Omental fat pad (tissue), 4 donors: ENCODE results near the gene OTOP2. TPM values are rescaled to one million over a fixed set of nuclear protein-coding genes. Genes with fewer than 3 reads are reported as not detected.
"Not testable (repeated sequence)": the region's sequence is repeated elsewhere in the genome, so short reads cannot be mapped to it uniquely, and the experiment has no call there.

Experiments
- ATAC-seq: fragments of 150-250 bp; one replicate; pipeline ENCODE4 v1.9.1; 2016; ENCODE audit warnings: mild to moderate bottlenecking, moderate library complexity; ENCODE audit not compliant: low FRiP score
- DNase-seq: peaks from one replicate; pipeline ENCODE4 v3.0.0-alpha.2; 2019; ENCODE audit warnings: low spot score
- total RNA-seq, 4 donors: library from RNA; depleted of rRNA; stranded (reverse); fragments of >200 nt; gene quantifications; one replicate each; pipeline ENCODE4 v1.1.0, GENCODE V29; 2016
- TF ChIP-seq, protein P1 (sequence below), 3 donors: fragments of 450-650 bp; IDR thresholded peaks; one replicate each; pipeline ENCODE4 v1.5.1; 2016 to 2017; ENCODE audit warnings: antibody characterized with exemption in 3 of 3, mild to moderate bottlenecking in 3 of 3, moderate library complexity in 2 of 3

The OTOP2 gene
- total RNA-seq, 4 donors from 2014 or later, result not detected

DNA sequence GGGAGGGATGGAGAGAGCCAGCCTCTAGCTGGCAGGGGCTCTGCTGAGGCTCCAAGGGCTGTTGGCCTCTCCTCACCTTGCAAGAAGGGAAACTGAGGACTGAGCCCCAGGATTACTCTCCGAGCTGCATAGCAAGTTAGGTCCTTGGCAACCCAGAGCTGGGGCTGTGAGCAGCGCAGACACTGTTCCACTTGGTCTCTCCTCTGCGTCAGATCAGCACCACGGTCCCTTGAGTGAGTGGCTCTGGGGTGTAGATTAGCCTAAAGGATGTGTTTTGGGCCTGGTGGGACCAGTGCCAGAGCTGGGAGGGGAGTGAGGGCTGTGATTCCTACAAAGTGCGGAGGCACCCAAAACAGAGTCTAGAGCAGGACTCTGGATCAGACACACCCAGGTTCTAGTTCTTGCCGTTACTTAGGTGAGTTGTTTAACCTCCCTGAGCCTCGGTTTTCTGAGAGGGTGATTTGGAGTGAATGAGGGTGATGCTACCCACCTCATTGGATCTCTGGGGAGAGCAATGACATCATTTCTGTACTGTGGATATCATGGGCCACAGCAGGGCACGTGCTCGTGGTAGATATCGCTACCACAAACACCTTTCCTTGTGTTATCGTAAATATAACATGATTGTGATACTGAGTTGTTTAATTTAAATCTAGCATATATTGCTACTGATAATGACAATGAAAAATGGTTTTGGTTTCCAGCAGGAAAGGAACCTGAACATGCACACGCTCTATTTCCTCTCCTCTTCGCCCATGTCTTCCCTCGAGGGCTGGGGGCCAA, 22.5 kb upstream of the OTOP2 start:
- TF ChIP-seq, protein P1, sequence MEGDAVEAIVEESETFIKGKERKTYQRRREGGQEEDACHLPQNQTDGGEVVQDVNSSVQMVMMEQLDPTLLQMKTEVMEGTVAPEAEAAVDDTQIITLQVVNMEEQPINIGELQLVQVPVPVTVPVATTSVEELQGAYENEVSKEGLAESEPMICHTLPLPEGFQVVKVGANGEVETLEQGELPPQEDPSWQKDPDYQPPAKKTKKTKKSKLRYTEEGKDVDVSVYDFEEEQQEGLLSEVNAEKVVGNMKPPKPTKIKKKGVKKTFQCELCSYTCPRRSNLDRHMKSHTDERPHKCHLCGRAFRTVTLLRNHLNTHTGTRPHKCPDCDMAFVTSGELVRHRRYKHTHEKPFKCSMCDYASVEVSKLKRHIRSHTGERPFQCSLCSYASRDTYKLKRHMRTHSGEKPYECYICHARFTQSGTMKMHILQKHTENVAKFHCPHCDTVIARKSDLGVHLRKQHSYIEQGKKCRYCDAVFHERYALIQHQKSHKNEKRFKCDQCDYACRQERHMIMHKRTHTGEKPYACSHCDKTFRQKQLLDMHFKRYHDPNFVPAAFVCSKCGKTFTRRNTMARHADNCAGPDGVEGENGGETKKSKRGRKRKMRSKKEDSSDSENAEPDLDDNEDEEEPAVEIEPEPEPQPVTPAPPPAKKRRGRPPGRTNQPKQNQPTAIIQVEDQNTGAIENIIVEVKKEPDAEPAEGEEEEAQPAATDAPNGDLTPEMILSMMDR (IDR thresholded peaks at IDR 0.05), result no peak
- ATAC-seq (no peak), DNase-seq (no peak)

GRCh38 chr17:74903034-74903433, 21.0 kb upstream of the OTOP2 start:
- ATAC-seq (no peak), DNase-seq (no peak)
- TF ChIP-seq, protein P1 (IDR thresholded peaks at IDR 0.05), result no peak

DNA sequence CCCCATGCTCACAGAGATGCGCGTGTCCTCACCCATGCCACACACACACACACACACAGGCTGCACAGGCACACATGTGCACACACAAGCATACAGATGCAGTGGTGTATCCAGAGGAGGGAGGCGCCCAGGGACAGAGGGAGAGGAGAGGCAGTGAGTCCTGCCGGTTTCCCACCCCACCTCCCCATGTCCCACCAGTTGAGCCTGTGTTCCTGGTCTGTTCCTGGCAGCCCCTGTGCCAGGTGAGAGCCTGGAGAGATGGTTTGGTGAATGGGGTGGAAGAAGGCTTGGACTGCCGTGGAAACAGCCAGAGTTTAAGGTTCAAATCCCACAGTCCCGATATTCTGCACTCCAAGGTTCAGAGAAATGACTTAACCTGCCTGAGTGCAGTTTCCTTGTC, 20.4 kb upstream of the OTOP2 start:
- DNase-seq (no peak), ATAC-seq (no peak)
- TF ChIP-seq, protein P1 (IDR thresholded peaks at IDR 0.05), result no peak

DNA sequence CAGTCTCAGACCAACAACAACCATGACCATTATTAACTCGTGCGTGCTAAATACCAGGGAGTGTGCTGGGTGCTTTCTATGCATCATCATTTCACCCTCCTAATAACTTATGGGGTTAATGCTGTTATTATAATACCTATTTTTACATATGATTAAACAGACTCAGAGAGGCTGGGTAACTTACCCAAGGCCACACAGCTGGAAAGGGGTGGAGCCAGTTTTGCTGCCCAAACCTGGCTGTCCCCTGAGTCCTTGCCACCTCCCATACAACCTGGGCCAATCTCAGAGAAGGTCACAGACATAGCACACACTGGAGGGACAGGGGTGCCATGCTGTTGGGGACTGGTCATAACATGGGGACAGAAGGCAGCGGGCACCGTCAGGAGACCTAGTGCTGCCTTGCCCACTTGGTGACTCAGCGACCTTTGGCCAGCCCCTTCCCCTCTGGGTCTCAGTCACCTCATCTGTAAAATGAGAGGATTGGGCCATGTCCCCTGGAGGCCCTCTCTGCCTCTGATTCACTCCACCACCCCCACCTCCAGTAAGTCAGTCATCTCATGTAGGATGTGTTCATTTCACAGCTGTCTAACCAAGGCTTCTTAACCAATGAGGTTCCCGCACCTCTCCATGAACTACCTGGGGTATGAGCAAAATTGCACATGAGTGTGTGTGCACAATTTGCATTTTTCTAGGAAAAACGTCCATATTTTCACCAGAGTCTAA, 19.2 kb upstream of the OTOP2 start:
- ATAC-seq, result peak; percentile 28
- TF ChIP-seq, protein P1 (IDR thresholded peaks at IDR 0.05), result no peak

DNA sequence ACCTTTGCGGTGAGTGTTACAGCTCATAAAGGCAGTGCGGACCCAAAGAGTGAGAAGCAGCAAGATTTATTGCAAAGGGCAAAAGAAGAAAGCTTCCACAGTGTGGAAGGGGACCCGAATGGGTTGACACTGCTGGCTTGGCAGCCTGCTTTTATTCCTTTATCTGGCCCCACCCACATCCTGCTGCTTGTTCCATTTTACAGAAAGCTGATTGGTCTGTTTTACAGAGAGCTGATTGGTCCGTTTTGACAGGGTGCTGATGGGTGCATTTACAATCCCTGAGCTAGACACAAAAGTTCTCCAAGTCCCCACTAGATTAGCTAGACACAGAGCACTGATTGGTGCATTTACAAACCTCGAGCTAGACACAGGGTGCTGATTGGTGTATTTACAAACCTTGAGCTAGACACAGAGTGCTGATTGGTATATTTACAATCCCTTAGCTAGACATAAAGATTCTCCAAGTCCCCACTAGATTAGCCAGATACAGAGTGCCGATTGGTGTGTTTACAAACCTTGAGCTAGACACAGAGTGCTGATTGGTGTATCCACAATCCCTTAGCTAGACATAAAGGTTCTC, 17.8 kb upstream of the OTOP2 start:
- ATAC-seq, DNase-seq: not testable (repeated sequence)

More for the DNA sequence above, 19.2 kb upstream of the OTOP2 start:
- no peak for DNase-seq

DNA sequence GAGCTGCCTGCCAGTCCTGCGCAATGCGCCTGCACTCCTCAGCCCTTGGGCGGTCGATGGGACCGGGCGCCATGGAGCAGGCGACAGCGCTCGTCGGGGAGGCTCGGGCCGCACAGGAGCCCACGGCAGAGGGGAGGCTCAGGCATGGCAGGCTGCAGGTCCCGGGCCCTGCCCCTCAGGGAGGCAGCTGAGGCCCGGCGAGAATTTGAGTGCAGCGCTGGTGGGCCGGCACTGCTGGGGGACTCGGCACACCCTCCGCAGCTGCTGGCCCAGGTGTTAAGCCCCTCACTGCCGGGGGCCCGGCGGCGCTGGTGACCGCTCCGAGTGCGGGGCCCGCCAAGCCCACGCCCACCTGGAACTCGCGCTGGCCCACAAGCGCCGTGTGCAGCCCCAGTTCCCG, 17.1 kb upstream of the OTOP2 start:
- ATAC-seq (no peak), DNase-seq (no peak)
- TF ChIP-seq, protein P1 (IDR thresholded peaks at IDR 0.05), result no peak

DNA sequence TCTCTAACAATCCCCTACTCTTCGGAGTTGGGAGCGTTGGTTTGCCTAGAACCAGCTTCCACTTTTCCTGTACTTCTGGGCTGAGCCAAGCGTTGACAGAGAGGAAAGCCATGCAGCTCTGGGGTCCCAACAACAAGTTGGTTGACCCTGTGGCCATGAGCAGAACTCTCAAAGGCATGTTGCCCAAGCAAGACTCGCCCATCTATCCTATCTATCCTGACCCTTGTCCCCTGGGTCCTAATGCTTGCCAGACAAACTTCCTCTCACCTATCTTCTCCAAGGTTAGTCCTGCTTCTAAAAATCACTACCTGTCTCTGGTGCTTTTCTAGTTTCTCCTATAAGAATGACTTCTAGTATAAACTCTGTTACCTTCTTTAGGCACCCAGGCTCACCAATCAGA, 15.0 kb upstream of the OTOP2 start:
- DNase-seq, ATAC-seq: not testable (repeated sequence)

- not testable (repeated sequence) for DNase-seq
Measured at GRCh38 chr17:74911423-74911822, 12.7 kb upstream of the OTOP2 start.

More at GRCh38 chr17:74911423-74911822, 12.7 kb upstream of the OTOP2 start:
- not testable (repeated sequence) for ATAC-seq
